GM15510 (cell line): Measurements from ENCODE around the gene KRTAP4-7.
"Not testable (repeated sequence)": the region's sequence is repeated elsewhere in the genome, so short reads cannot be mapped to it uniquely, and the experiment has no call there.

Source experiments
- POLR2A ChIP-seq: IDR thresholded peaks from 3 replicates; pipeline ENCODE4 v1.6.1; 2011; ENCODE audit warnings: borderline replicate concordance; ENCODE audit not compliant: insufficient read length; ENCODE audit errors: extremely low read depth

Gene KRTAP4-7

DNA sequence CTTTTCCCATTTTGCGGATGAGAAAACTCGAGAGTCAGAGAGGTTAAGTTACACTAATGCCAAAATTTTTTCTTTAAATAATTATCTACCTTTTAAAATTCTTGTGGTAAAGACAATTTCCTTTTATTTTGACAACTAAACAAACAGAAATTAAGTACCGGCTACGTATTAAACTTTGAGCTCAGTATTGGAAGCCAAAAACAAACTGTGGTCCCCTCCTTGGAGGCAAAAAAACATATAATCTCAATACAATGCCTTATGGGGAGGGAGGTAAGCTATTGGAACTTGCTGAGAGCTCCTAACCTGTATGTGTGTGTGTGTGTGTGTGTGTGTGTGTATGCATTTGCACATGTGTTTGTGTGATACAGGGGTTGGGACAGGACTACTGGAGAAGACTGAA lies 20.5 kb upstream of the KRTAP4-7 start:
- no peak for TF ChIP-seq POLR2A

DNA sequence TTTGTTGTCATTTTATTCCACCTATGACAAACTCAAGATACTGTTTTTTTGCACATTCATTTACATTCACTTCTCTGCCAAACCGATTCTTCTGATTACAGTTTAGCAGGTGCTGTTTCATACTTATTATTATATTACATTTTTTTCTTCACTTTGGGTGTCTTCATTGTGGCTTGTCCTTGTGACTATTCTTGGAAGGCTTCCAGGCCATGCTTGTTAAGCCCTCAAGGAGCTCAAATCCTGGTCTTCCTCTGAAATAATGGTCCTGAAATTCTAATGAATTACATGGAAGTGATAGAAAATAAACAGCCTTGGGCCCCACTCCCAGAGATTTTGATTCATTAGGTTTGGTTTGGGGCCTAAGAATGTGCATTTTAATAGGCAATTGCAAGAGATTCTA lies 19.6 kb upstream of the KRTAP4-7 start:
- TF ChIP-seq POLR2A = no peak

DNA sequence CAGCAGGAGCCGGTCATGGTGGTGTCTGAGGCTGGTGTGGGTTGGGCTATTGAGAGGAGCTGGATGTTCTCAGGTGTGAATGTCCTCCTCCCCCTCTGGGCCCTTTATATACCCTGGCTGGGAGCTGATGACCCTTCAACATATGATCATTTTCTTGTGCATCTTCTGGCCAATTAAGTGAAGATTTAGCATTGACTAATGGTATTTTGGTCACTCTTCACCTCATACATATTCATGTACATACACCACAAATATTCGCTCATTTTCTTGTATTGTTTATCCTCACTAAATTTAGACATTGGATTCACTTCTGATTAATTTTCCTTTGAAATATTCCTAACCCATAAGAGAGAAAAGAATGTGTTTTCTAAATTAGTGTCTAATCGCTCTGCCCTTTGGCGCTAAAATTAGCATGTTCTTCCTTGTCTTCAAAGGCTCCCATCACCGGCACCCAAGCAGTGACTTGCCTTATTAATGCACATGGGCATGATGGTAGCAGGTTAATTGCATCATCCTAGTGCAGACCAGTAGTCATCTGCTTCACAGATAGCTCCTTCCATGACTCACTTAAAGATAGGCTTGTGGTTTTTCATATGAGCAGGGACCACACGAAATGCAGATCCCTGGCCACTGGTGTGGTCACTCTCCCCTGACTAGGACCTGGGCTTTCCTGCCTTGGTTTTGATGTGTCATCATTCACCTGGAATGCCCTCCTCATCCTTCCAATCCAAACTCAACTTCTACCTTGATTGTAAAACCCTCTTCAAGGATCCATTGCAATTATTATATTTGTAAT lies 17.9 kb upstream of the KRTAP4-7 start, which contains the start of gene KRTAP2-4:
TSS of gene KRTAP2-4 (minus strand) at position 51 of the 796 bp plus-strand sequence. CDS start at position 17, 34 bp downstream.
- TF ChIP-seq POLR2A = no peak

DNA sequence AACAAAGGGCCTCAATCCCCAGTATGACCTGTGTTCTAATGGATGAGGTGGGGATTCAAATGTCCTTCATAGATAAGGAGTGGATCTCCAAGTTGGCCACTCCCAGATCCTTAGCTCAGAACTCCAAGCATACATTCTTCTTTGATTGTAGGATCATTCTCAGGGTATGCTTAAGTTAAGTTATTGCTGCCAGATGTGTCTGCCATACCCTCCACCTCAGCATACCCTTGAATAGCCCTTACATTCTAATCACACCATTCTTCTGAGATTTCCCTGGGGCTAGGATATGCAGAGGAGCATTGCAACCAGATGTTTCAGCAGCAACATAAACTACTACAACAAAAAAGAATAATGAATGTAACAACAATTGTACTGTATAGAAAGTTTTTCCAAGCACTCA lies 16.7 kb upstream of the KRTAP4-7 start:
- TF ChIP-seq POLR2A = no peak

DNA sequence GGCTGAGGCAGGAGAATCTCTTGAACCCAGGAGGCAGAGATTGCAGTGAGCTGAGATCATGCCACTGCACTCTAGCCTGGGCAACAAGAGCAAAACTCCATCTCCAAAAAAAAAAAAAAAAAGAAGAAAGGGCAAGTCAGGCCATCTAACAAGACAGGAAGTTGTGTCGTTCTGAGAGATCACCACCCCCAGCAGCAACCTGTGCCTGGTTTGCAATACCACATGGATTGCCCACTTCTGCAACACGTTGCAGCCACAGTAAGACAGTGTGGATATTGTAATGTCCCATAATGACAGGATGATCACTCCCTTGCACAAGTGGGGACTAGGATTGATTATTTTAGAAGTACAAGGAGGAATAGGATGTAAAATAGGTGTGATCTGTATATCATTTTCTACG lies 14.9 kb upstream of the KRTAP4-7 start:
- no peak for TF ChIP-seq POLR2A

DNA sequence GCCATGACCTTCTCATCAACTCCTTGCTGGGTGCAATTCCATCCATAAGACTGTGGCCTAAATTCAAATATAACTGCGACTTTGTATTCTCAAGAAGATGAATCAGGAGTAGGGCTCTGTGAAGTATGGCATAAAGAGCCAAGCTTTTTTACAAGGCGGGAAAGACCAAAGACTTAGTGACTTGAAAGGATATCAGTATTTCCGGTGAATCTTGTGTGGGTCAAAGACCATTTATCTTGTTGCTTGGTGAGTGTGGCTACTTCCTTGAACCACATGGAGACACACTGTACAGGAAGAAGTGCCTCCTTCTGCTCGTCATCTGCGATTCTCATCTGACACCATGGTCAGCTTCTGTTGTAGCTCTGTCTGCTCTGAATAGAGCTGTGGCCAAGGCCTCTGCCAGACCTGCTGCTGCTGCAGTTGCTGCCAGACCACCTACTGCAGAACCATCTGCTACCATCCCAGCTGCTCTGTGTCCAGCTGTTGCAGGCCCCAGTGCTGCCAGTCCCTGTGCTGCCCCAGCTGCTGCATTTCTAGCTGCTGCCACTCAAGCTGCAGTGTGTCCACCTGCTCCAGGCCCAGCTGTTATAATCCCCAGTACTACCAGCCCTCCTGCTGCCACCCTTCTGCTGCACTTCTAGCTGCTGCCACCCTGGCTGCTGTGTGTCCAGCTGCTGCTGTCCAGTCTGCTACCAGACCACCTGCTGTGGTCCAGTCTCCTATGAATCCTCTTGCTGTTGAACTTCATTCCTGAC lies 12.2 kb upstream of the KRTAP4-7 start:
- no peak for TF ChIP-seq POLR2A

DNA sequence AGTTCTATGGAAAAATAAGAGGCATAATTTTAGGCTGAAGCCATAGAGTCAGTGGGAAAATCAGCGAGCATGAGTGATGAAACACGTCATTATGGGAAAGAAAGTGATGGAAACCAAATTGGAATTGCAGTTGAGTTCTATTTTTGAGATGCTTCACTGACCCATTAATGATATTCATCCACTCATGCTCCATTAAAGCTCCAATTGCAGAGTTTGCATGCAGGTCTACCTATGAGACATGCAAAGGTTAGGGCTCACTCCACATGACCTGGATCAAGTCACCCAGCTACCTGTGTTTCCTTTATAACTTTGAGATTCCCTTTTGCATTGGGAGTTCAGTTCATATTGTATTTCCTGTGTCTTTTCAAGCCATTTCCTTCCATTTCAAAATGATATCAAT lies 10.3 kb upstream of the KRTAP4-7 start:
- no peak for TF ChIP-seq POLR2A

DNA sequence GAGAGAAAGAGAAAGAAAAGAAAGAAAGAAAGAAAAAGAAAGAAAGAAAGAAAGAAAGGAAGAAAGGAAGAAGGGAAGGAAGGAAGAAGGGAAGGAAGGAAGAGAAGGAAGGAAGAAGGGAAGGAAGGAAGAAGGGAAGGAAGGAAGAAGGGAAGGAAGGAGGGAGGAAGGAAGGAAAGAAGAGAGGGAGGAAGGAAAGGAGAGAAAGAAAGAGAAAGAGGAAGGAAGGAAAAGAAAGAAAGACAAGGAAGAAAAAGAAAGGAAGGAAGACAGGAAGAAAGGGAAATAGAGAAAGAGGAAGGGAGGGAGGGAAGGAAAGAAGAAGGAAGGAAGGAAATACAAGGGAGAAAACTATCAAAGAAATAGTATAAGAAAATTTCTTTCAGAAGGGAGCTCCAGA lies 7.2 kb upstream of the KRTAP4-7 start:
- TF ChIP-seq POLR2A = no peak

DNA sequence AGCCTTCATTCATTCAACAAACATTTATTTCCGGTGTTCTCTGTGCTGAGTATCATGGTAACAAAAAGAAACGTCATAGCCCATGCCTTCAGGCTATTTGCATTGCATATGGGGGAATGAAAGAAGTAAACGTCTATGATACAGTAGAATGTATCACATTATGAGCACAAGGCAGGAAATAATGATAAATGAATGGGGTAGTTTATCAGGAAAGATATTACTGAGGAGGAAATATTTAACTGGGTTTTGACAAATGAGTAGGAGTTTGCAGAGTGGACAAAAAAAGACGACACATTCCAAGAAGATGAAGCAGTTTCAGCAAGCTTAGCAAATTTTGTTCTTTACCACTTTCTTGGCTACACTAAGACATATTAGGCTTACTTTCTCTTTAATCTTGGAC lies 1.3 kb upstream of the KRTAP4-7 start:
- TF ChIP-seq POLR2A = no peak

DNA sequence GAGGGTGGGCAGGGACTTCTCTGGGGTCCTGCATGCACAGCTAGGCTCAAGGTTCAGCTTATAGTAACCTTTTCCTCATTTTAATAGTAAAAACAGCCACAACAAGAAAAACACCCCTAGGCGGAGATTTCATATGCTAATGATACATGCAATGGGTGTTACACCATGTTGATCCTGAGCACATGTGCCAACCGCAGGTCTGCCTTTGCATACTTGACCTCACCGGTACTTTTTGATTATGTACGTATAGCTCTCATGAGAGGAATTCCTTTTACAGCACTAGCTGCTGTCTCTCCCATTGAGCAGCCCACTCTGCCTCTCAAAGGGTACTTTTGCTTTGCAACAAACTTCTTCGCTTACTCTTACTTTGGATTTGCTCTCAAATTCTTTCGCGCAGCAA lies 12.1 kb downstream of the KRTAP4-7 start:
- no peak for TF ChIP-seq POLR2A

DNA sequence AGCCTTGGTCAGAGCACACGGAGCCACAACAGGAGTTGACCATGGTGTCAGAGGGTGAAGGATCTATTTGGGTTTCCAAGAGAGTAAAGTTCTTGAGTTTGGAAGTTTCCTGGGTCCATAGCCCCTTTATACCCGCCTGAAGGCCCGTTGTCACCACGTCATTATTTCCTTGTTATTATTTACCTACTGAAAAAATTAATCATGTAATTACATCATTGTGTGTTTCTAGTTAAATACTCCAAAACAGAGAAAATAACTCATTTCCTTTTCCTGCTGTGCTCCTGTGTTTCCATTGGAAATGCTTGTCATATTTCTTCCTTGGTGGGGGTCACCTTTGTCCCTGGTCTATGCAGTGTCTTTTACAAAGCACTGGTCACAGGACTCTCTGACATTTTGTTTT lies 14.1 kb downstream of the KRTAP4-7 start, which contains the start of gene KRTAP4-8:
TSS of gene KRTAP4-8 (minus strand) at position 101 of the 400 bp plus-strand sequence. CDS start at position 43, 58 bp downstream.
- TF ChIP-seq POLR2A = no peak

DNA sequence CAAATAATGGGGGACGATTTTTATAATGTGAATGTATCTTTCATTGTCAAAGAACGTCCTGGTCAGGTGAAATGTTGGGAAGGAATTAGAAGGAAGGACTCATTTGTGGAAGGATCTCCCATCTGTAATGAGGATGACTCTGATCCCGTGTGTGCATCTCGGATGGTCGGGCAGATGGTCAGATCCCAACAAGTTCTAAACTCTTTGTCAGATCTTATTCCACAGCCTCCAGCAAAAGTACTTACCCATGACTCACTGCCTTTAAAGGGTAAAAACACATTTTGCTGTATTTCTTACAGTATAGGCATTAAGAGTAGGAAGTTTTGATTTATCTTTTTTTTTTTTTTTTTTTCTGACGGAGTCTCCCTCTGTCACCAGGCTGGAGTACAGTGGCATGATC lies 14.5 kb downstream of the KRTAP4-7 start:
- no peak for TF ChIP-seq POLR2A

DNA sequence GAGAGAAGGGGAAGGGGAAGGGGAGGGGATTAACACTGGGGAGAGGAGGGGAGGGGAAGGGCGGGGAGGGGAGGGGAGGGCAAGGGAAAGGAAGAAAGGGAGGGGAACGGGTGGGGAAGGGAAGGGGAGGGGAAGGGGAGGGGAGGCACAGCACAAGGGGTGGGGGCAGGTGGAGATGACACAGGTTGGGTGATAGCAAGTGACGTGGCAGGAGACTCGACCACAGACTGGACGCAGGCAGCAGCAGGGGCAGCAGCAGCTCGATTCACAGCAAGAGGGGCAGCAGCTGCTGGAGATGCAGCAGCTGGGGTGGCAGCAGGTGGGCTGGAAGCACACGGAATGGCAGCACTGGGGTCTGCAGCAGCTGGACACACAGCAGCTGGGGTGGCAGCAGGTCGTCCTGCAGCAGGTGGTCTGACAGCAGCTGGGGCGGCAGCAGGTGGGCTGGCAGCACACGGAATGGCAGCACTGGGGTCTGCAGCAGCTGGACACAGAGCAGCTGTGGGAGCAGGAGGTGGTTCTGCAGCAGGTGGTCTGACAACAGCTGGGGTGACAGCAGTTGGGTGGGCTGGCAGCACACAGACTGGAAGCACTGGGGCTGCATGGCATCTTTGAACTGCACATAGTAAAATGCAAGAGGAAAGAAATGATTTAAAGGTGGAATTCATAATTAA lies 17.8 kb downstream of the KRTAP4-7 start, which contains the start of gene KRTAP4-16:
TSS of gene KRTAP4-16 (minus strand) at position 624 of the 674 bp plus-strand sequence. CDS start at position 624, 0 bp downstream.
- no peak for TF ChIP-seq POLR2A

DNA sequence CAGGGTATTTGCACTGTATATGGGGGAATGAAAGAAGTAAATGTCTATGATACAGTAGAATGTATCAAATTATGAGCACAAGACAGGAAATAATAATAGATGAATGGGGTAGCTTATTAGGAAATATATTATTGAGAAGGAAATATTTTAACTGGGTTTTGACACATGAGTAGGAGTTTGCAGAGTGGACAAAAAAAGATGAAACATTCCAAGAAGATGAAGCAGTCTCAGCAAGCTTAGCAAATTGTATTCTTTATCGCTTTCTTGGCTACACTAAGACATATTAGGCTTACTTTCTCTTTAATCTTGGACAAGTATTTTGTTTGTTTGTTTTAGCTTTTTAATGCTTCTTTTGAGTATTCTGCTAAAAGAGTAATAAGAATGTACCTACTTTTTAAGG lies 19.9 kb downstream of the KRTAP4-7 start:
- TF ChIP-seq POLR2A = no peak

DNA sequence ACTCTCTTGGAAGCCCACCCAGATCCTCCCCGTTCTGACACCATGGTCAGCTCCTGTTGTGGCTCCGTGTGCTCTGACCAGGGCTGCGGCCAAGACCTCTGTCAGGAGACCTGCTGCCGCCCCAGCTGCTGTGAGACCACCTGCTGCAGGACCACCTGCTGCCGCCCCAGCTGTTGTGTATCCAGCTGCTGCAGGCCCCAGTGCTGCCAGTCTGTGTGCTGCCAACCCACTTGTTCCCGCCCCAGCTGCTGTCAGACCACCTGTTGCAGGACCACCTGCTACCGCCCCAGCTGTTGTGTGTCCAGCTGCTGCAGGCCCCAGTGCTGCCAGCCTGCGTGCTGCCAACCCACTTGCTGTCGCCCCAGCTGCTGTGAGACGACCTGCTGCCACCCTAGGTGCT lies 21.4 kb downstream of the KRTAP4-7 start, which contains the start of gene KRTAP4-9:
TSS of gene KRTAP4-9 (plus strand) at position 43 of the 400 bp plus-strand sequence. CDS start at position 43, 0 bp downstream.
- TF ChIP-seq POLR2A = not testable (repeated sequence)

DNA sequence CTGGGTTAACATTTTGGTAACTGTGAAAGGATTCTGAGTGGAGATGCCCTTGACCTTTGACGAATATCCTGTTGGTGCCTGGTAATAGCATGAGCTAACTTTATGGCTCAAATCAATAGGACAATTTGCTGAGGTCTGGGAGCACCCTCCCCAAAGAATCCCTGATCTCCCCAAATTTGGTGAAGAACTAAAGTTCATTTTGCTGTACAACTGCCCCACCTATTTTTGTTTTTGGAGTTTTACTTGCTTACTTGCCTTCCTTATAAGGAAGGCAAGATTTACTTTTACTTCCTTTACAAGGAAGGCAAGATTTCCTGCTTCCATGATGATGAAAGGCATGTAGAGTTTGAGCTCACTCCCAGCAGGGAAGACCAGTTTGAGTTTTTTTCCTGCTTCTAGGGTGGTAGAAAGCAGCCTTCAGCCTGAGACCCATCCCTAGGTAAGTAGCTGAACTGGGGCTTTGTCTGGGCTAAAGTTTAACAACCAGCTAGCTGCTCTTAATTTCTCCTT lies 24.0 kb downstream of the KRTAP4-7 start:
- no peak for TF ChIP-seq POLR2A
